HG02885 (cell line): Measurements from ENCODE around the gene MDN1.
"Not testable (repeated sequence)": the region's sequence is repeated elsewhere in the genome, so short reads cannot be mapped to it uniquely, and the experiment has no call there.

Experiments
- ATAC-seq: cut with Tn5 transposase; IDR thresholded peaks from one replicate; pipeline ENCODE4 v1.9.1; 2021; ENCODE audit warnings: mild to moderate bottlenecking; ENCODE audit not compliant: unreplicated experiment, poor library complexity

MDN1 gene

DNA sequence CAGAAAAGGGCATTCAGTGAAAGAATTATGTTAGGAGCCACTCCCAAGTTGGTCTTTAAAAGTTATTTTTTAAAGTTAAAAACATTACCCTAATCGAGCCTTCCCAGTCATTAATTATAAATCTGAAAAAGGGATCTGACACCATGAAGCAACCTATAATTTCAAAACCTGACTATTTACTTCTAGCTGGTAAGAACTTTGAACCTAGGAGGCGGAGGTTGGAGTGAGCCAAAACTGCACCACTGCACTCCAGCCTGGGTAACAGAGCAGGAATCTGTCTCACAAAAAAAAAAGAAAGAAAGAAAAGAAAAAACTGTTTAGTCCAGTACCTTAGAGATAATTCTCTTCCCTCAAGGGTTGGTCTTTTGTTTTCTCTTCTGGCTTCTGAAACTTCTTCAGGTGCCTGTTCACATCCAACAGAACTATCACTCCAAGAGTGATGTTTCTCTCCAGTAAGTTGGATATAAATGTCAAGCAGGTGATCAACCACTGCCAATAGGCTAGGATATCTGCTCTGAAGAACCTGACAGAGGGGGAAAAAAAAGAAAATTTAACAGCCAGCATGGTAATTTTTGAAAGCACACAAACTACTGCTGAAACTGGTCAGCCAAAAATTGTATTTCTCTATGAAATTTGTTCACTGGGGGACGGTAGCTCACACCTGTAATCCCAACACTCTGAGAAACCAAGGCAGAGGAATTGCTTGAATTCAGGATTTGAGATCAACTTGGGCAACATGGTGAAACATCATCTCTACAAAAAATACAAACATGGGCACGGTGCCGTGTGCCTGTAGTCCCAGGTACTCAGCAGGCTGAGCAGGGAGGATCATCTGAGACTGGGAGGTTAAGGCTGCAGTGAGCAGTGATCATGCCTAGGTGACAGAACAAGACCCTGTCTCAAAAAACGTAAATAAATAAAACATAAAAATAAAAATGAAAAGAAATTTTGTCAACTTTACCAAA lies 38.2 kb downstream of the MDN1 start:
- ATAC-seq: no peak

DNA sequence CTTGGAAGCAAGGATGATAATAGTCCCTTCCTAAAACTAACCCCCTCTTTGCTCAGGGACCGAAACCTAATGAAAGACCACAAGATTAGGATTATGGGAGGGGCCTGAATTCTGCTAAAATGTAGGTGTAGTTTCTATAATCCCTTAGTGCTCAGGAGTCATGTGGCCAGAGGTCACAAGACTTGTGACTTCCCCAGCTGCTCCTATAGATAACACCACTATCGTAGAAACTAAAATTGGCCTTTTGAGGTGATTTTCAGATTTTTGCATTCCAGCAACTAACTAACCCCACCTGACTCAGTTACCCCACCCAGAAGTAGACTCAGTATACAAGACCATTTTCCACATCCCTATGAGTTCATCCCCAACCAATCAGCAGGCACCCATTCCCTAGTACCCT lies 42.1 kb downstream of the MDN1 start:
- no peak for ATAC-seq

DNA sequence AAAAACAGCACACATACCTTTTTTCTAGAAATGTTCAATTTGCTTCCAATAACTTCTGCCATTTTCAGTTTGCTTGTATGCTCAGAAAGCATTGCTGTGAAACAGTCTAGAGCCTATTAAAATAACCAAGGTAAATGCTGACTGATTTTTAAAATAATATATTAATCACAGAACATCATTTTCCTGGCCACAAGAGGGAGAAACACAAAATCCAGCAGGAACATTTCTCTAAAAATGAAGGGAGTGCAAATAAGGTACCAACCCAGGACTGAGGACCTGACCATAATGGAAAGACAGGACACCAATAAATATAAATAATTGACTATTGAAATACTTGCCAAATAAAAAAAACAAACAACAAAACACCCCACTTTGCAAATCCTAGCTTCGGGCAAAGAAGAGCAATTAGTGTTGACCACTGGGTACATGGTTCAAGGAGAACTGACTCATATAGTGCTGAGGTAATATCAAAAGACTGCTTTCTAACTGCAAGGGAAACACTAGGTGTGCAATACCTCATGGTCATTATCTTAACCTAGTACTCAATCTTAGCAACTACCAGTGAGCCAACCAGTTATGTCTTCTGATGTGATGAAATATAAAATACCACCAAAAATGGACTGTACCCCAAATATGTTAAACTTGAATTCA lies 42.9 kb downstream of the MDN1 start:
- ATAC-seq: no peak

DNA sequence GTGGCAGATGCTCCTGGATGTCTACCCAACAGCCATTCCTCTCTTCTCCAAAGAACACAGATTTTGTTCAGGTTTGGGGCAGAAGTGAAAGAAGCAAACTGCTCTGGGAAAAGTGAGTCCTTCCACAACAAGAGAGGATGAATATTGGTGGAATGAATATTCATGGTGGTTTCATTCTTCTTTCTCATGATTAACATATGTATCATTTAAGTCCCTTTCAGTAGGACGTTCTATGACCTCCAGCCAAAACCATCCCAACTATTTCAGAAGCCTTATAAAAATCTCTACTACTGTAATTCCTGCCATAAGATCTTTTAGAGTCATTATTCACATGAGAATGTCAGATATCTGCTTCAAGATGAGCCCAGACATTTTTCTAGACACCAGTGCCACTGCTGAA lies 44.4 kb downstream of the MDN1 start:
- no peak for ATAC-seq

DNA sequence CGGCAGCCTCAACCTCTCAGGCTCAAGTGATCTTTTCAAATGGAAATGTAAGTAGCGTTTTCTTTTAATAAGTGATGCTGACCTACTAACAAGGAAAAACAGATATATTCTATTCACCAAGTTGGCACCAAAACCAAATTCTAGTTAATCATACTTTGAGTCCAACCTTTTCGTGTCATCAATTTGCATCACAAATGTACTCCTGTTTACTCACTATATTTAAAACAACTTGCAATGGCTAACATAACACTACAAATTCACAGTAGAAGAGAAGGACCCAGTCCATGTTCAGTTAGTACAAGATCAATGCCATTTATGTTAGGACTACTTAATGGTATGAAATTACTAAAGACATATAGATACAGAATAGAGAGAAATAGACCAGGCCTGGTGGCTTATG lies 50.0 kb downstream of the MDN1 start:
- ATAC-seq: no peak

DNA sequence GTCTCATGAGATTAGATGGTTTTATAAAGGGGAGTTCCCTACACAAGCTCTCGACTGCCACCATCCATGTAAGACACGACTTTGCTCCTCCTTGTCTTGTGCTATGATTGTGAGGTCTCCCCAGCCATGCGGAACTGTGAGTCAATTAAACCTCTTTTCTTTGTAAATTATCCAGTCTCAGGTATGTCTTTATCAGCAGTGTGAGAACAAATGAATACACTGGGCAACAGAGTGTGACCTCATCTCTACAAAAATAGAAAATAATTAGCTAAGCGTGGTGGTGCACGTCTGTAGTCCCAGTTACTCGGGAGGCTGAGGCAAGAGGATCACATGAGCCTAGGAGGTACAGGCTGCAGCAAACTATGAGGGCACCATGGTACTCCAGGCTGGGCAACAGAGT lies 51.3 kb downstream of the MDN1 start:
- ATAC-seq: no peak

DNA sequence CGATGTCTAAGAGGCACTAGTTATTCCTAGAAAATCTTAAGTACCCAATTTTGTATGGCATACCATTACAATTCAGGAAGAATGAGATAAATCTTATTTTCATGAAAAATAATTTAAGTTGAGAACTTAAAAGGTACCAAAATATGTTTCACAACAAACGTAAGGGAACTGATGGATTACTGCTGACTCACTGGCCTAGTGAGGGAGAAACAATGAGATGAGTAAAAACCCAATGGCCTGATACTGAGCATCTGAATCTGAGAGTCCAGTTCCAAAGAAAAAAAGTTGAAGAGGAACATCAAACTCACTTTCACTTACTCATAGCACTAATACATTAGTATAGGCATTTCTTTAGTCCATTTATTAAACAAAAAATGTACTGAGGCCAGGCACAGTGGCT lies 56.0 kb downstream of the MDN1 start:
- no peak for ATAC-seq

DNA sequence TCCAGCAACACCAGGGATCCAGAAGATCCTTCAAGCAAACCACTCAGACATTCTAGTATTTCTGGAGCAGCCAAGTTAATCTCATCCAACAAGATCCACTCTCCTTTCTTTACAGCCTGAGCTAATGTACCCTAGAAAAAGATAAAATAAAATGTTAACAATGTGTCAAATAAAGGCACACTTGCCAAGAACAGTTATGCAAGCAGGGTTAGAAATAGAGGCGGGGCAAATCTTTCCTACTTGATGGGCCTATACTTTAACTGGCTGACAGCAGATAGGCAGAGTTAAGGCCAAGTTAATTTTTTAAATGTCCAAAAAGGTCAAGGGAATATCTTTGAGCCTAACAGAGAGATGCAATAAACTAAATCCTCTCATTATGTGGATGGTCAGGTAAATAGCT lies 60.8 kb downstream of the MDN1 start:
- ATAC-seq: no peak

DNA sequence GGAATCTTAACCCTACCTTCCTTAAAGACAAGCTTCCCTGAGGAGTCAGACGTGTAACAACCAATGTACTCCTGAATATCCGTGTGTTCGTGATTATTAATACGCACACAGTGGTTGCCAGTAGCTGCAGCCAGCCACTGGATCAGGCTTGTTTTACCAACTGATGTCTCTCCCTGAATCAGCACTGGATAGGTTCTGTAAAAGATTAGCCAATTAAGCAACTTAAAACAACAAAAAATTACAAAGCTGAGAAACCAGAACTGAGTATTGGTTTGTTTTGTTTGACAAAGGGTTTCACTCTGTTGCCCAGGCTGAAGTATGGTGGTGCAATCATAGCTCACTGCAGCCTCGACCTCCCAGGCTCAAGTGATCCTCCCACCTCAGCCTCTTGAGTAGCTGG lies 69.3 kb downstream of the MDN1 start:
- no peak for ATAC-seq

DNA sequence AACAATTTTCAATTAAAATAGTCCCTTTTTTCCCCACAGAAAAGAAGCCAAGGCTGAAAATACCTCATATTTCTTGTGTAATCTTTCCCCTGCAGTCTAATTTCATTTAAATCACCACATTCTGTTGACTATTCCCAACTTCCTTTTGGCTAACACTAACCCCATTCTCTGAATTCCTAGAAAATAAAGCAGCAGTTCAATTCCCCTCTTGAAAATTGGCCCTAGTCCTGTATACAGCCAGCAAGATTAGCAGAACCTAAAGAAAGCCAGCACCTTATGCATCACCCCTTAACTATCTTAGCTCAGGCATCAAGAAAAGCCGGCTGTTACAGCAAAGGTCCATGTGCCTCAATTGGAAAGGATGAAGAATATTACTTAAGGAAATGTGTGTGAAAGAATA lies 69.7 kb downstream of the MDN1 start:
- no peak for ATAC-seq

DNA sequence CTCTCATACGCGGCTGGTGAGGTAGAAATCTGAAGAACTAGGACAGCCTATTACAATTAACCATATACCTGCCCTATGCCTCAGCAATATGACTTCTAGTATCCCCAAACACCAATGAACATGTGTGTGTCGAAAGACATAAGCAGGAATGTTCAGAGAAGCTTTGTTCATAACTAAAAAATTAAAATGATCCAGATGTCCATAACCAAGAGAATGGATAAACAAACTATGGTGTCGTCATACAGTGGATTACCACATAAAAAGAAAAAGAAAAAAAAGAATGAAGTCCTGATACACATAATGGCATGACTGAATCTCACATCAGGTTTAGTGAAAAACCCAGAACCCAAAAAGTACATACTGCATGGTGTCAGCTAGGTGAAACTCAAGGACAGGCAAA lies 73.9 kb downstream of the MDN1 start:
- no peak for ATAC-seq

DNA sequence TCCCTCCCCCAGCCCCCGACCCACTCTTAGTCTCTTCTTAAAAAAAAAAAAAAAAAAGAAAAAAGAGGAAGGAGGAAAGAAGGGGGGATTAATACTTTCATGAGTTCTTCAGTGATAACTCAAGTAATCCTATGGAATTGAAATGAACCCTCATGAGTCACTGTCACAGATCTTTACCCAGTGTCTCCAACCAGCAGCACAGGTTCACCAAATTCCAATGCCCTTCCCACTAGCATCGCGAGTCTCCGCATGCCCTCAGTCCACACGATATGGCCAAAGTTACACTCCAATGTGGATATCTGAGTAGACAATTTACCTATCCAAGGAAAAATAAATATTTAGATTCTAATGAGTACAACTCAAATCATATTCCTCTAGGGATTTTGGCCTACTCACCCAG lies 74.5 kb downstream of the MDN1 start:
- no peak for ATAC-seq

DNA sequence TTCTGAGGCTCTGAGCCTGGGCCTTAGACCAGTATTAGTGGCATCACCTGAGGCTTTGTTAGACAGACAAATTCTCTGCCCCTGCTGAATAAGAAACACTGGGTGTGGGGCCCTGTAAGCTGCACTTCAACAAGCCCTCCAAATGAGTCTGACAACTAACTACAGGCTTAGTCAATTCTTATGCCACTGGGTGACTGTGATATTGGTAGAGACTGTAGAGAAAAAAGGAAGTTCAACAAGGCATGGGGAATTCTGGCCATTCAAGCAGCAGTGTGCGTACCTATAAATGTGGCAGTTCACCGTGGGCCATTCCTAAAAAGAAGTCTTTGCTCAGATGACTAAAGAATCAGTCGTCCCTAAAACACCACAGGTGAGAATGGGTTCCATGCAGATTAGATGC lies 82.7 kb downstream of the MDN1 start:
- no peak for ATAC-seq

DNA sequence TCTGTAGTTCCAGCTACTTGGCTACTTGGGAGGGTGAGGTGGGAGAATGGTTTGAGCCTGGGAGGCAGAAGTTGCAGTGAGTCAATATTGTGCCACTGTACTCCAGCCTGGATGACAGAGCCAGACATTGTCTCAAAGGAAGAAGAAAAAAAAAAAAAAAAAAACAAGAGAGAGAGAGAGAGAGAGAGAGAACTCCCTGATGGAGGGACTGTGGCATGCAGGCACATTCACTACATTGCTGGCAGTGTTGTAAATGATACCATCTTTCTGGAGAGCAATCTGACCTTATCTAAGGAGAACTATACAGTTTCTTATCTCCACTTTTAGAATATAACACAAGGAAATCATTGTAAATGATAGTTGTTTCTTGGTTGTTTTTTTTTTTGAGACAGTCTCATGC lies 85.1 kb downstream of the MDN1 start:
- ATAC-seq: no peak

DNA sequence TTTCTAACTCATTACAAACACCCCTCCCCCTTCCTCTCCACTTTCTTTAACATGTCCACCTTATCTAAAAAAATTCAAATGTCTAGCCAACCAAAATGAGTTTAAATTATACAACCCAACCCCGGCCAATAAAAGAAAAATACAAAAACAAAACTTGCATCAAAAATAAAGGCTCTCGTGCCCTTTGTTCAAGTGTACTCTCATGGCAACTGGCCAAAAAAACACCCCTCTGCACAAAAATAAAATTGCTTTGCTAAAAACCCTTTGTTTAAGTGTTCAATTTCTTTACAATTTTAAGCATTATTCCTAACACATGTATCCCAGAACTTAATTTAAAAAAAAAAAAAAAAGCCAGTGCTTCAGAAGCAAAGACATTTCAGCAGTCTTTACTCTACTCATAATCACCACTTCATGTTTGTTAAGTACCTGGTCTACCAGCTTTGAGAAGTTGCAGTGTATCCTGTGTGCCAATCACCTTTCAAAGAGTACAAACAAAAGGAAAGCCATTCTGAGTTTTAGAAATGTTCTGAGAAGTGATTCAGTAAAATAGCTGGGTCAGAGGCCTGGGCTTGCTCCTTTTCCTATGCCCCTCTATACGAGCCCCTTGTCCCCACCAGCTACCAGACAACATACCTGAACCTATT lies 87.5 kb downstream of the MDN1 start:
- no peak for ATAC-seq

DNA sequence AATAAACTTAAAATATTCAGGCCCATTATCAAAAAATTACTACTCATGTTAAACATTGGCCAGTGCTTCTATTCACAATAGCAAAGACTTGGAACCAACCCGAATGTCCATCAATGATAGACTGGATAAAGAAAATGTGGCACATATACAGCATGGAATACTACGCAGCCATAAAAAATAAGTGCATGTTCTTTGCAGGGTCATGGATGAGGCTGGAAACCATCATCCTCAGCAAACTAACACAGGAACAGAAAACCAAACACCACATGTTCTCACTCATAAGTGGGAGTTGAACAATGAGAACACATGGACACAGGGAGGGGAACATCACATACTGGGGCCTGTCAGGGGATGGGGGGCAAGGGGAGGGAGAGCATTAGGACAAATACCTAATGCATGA lies 88.3 kb downstream of the MDN1 start:
- not testable (repeated sequence) for ATAC-seq

DNA sequence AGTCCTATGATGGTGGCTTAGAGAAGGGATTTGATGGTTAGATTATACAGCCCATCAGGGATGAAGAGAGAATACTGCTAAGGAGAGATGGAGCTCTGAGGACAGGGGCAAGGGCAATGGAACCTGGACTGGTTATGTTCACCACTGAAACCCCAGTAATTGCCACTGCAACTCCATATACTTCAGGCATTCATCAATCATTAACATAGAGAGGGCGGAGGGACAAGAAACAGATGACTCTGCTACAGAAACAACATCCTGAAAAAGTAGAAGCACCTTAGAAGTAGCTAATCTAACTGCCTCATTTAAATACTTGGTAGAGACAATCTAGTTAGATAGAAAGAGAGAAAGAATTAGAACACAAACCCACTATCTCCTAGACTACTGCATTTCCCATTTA lies 89.8 kb downstream of the MDN1 start:
- ATAC-seq: no peak

DNA sequence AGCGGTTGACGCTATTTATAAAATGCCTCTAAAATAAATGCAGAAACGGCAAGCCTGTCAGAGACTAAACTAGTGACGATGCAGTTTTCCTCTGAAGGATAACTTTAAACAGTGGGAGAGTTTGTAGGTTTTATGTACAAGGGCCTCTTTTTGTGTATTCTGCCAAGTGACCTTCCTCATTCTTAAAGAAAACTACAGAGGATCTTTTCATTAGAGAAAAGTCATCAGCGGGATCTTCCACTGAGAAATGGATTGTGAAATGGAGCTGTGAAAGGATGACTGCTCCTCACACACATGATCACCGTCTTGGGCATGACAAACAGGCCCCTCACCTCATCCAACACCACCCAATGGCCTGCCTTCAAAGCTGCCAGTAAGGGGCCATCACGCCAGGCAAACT lies 92.1 kb downstream of the MDN1 start:
- ATAC-seq: no peak

DNA sequence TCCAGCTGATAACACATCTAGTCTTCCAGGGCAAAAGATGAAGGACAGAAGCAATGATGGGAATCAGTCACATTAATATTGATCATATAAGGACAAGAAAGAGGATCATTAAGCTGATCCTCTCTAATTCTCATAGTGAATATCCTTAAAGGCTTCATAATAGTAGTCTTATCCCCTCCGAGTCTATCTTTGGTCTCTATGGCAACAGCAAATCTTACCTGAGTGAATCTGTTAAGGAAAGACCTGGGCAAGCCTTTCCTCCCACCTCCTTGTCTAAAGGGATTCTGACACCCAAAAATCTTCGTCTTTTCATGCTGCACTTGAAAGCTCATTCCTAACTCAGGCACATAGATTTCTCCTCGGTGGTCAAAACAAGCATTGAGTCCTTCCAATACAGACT lies 94.6 kb downstream of the MDN1 start:
- ATAC-seq: no peak

DNA sequence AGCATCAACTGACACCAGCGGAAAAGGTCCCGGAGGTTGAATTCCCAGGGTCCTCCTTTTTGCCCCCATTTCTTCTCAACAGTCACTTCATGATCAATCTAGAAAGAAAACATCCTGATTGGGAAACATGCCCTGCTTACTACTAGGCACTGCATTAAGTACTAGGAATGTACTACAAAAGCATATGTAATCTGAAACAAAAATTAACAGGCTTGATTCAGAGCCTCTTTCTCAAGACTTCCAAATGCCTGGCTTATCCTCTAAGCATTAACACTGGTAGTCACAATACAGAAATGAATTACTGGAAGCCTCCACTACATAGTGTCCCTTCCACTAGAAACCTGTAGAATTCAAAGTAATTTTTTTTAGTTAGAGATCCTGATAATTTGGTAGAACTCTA lies 96.5 kb downstream of the MDN1 start:
- ATAC-seq: no peak

DNA sequence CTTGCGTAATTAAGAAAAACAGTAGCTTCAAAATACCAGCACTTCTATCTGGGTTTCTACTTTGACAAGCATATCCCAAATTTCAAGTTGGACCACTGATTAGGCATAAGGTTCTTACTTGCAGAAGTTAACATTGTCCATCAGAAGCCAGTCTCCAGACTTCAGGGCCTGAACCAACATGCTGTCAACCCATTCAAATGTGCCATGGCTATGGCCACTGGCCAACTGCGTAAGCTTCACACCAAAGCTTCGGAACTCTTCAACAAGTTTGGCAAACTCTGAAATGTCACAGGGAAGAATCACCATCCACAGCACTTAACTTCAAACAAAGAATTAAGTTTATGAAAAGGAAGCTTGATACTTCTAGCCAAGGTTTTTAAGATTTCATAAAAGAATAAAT lies 103.1 kb downstream of the MDN1 start:
- no peak for ATAC-seq
